ENCODE measurements around the gene PARD3. TPM values are rescaled to one million over a fixed set of nuclear protein-coding genes. Genes with fewer than 3 reads are reported as not detected.

PARD3 gene
- total RNA-seq, 1 experiment from 2014 or later: 154 TPM

DNA sequence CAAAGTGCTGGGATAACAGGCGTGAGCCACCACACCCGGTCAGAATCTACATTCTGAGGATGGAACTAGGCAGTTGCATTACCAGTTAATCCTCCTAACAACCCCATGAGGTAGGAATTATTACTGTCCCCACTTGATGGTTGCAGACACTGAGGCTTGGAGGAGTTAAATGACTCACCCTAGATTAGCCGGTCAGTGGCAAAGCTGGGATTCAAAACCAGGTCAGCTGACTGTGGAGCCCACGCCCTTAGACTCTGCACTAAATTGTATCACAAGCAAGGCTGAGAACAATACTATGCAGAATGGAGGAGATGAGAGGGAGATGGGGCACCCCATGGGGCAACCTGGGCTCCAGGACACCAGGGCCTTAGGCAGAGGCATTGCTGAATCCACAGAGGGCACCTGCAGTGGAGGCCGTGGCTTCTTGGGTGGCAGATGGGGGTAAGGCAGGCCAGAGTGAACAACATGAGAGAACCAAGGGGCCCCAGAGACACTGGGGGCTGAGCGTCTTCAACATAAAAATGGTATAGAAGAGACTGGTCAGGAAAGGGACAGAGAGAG, 723.4 kb downstream of the PARD3 start:
- H3F3A ChIP-seq (ENCODE audit: low read length, unreplicated experiment): no peaks in the 10 kb centered on the region
- intact Hi-C loops (cut with micrococcal nuclease): no loop called here
- H3K4me2 ChIP-seq (ENCODE audit: low read length): no peak overlapping the region
- H3K9me3 ChIP-seq (ENCODE audit: low read length): peaks cover 18% of the 10 kb centered on the region
- no peaks in the 10 kb centered on the region for H4K20me1 ChIP-seq (ENCODE audit: low read length)
- no peaks in the 10 kb centered on the region; the same call in 1 of the 2 replicates for H3K36me3 ChIP-seq (ENCODE audit: low read depth, low read length)
- no peaks in the 10 kb centered on the region for H3K79me2 ChIP-seq (ENCODE audit: low read length)
- TF ChIP-seq, protein P1, sequence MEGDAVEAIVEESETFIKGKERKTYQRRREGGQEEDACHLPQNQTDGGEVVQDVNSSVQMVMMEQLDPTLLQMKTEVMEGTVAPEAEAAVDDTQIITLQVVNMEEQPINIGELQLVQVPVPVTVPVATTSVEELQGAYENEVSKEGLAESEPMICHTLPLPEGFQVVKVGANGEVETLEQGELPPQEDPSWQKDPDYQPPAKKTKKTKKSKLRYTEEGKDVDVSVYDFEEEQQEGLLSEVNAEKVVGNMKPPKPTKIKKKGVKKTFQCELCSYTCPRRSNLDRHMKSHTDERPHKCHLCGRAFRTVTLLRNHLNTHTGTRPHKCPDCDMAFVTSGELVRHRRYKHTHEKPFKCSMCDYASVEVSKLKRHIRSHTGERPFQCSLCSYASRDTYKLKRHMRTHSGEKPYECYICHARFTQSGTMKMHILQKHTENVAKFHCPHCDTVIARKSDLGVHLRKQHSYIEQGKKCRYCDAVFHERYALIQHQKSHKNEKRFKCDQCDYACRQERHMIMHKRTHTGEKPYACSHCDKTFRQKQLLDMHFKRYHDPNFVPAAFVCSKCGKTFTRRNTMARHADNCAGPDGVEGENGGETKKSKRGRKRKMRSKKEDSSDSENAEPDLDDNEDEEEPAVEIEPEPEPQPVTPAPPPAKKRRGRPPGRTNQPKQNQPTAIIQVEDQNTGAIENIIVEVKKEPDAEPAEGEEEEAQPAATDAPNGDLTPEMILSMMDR (conservative IDR thresholded peaks at IDR 0.05; ENCODE audit: low read depth, low read length): no peak
- TF ChIP-seq EZH2phosphoT487 (IDR thresholded peaks at IDR 0.05; ENCODE audit: borderline replicate concordance, low read length) (no peak), EZH2 (IDR thresholded peaks at IDR 0.05; ENCODE audit: low read length, unreplicated experiment) (no peak)
- no peak overlapping the region for H3K9ac ChIP-seq (ENCODE audit: low read length)
- ATAC-seq: no peak; the same call in 1 of the 2 replicates
- H3K4me3 ChIP-seq (ENCODE audit: low read length): no peak overlapping the region
- no peaks in the 10 kb centered on the region for H3K27me3 ChIP-seq (ENCODE audit: low read length)
- H3K4me1 ChIP-seq (ENCODE audit: insufficient read depth, low read length): no peaks in the 10 kb centered on the region
- H3K27ac ChIP-seq (ENCODE audit: low read length): no peak overlapping the region
- no peak for DNase-seq
- ChIA-PET CTCF (no interaction called here), POLR2A (ENCODE audit: unreplicated experiment) (interaction anchor here (0.6 to 0.7 kb wide), 2 partner anchors 25 to 306 kb away, joined by 4 to 5 read pairs; no protein-coding TSS in a partner anchor)
- BruUV-seq (replicated peaks): no TSS peak
- H3K9me2 ChIP-seq (replicated peaks; ENCODE audit: low read length): no peaks in the 10 kb centered on the region
- no peak overlapping the region for H2AFZ ChIP-seq (ENCODE audit: low read length)

DNA sequence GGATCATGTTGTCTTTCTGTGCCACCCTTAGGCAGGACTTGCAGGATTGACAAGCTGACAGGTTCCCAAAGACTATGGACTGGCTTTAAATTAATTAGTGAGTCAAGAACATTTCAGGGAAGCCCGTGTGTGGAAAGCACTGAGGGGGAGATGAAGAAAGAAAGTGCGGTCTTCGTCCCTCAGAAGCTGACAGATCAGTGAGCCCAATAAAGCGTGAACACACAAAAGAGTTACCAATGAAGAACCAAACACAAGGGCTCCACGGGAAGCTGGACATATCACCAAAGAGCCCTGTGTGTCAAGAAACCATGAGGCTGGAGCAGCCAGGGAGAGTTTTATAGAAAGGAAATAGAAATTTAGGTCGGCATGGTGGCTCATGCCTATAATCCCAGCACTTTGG, 725.8 kb downstream of the PARD3 start:
- no peak overlapping the region for H3K27ac ChIP-seq (ENCODE audit: low read length)
- no TSS peak for BruUV-seq (replicated peaks)
- ChIA-PET POLR2A (ENCODE audit: unreplicated experiment) (no interaction called here), CTCF (no interaction called here)
- no peaks in the 10 kb centered on the region for H3K36me3 ChIP-seq (ENCODE audit: low read depth, low read length)
- H3K9ac ChIP-seq (ENCODE audit: low read length): no peak overlapping the region
- no peak overlapping the region for H3K4me3 ChIP-seq (ENCODE audit: low read length)
- no peak for DNase-seq
- TF ChIP-seq, protein P1 (conservative IDR thresholded peaks at IDR 0.05; ENCODE audit: low read depth, low read length): no peak
- TF ChIP-seq EZH2phosphoT487 (IDR thresholded peaks at IDR 0.05; ENCODE audit: borderline replicate concordance, low read length): no peak
- TF ChIP-seq EZH2 (IDR thresholded peaks at IDR 0.05; ENCODE audit: low read length, unreplicated experiment): no peak
- no peak for ATAC-seq
- no peaks in the 10 kb centered on the region for H3K4me1 ChIP-seq (ENCODE audit: insufficient read depth, low read length)
- no peaks in the 10 kb centered on the region for H3K9me2 ChIP-seq (replicated peaks; ENCODE audit: low read length)
- no peaks in the 10 kb centered on the region for H3K79me2 ChIP-seq (ENCODE audit: low read length)
- H4K20me1 ChIP-seq (ENCODE audit: low read length): no peaks in the 10 kb centered on the region
- intact Hi-C loops (cut with micrococcal nuclease): no loop called here
- no peaks in the 10 kb centered on the region for H3F3A ChIP-seq (ENCODE audit: low read length, unreplicated experiment)
- no peak overlapping the region for H2AFZ ChIP-seq (ENCODE audit: low read length)
- no peak overlapping the region for H3K4me2 ChIP-seq (ENCODE audit: low read length)
- peaks cover under 1% of the 10 kb centered on the region; the same call in 1 of the 2 replicates for H3K9me3 ChIP-seq (ENCODE audit: low read length)
- no peaks in the 10 kb centered on the region for H3K27me3 ChIP-seq (ENCODE audit: low read length)

DNA sequence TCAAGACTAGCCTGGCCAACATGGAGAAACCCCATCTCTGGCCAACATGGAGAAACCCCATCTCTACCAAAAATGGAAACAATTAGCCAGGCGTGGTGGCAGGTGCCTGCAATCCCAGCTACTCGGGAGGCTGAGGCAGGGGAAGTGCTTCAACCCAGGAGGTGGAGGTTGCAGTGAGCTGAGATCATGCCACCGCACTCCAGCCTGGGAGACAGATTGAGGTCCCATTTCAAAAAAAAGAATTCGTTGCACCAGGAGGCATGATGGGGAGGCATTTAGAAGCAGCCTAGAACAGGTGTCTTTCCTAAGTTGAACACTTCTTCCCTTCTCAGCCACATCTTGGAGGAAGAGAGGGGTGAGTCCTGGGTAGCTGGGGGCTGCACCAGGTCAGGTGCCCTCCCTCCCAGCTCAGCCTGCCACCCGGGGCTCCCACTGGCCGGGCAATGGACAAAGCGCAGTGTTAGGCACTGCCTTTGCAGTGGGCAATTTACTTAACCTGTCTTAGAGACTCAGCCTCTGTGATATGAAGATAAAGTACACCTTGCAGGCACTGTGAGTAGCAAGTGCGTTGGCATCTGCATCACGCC, 726.8 kb downstream of the PARD3 start:
- ChIA-PET POLR2A (ENCODE audit: unreplicated experiment) (no interaction called here), CTCF (no interaction called here)
- no peak overlapping the region for H3K4me2 ChIP-seq (ENCODE audit: low read length)
- H3K9me3 ChIP-seq (ENCODE audit: low read length): peaks cover 6% of the 10 kb centered on the region; the same call in 1 of the 2 replicates
- H3K27me3 ChIP-seq (ENCODE audit: low read length): no peaks in the 10 kb centered on the region
- TF ChIP-seq EZH2phosphoT487 (IDR thresholded peaks at IDR 0.05; ENCODE audit: borderline replicate concordance, low read length): no peak
- TF ChIP-seq, protein P1 (conservative IDR thresholded peaks at IDR 0.05; ENCODE audit: low read depth, low read length): no peak
- no peak for TF ChIP-seq EZH2 (IDR thresholded peaks at IDR 0.05; ENCODE audit: low read length, unreplicated experiment)
- H3K27ac ChIP-seq (ENCODE audit: low read length): no peak overlapping the region
- no peaks in the 10 kb centered on the region for H3K4me1 ChIP-seq (ENCODE audit: insufficient read depth, low read length)
- DNase-seq (no peak), ATAC-seq (no peak)
- no peaks in the 10 kb centered on the region for H3K36me3 ChIP-seq (ENCODE audit: low read depth, low read length)
- intact Hi-C loops (cut with micrococcal nuclease): no loop called here
- H3F3A ChIP-seq (ENCODE audit: low read length, unreplicated experiment): no peaks in the 10 kb centered on the region
- no TSS peak for BruUV-seq (replicated peaks)
- no peaks in the 10 kb centered on the region for H3K79me2 ChIP-seq (ENCODE audit: low read length)
- no peak overlapping the region for H3K9ac ChIP-seq (ENCODE audit: low read length)
- no peak overlapping the region for H3K4me3 ChIP-seq (ENCODE audit: low read length)
- H2AFZ ChIP-seq (ENCODE audit: low read length): no peak overlapping the region
- no peaks in the 10 kb centered on the region for H4K20me1 ChIP-seq (ENCODE audit: low read length)
- no peaks in the 10 kb centered on the region for H3K9me2 ChIP-seq (replicated peaks; ENCODE audit: low read length)
